ENCODE measurements around the gene ZNF853.

DNA sequence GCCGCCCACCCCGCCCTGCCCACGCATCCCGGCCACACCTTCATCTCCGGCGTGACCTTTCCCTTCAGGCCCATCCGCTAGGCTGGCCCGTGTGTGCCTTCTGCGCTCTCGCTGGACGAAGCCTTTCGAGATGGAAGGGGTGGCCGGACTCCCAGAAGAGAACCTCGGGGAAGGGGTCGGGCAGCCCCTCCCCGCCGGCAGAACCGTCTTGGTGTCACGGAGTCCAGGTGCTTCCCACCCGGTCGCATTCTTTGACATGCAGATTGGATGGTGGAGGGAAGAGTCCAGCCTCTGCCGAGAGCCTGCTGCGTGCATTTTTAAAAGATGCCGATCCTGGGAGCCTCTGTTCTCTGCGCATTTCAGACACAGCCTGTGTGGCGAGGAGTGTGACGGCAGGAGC lies 7.3 kb upstream of the ZNF853 start:
- TF ChIP-seq, protein P1, sequence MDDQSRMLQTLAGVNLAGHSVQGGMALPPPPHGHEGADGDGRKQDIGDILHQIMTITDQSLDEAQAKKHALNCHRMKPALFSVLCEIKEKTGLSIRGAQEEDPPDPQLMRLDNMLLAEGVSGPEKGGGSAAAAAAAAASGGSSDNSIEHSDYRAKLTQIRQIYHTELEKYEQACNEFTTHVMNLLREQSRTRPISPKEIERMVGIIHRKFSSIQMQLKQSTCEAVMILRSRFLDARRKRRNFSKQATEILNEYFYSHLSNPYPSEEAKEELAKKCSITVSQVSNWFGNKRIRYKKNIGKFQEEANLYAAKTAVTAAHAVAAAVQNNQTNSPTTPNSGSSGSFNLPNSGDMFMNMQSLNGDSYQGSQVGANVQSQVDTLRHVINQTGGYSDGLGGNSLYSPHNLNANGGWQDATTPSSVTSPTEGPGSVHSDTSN (IDR thresholded peaks at IDR 0.05; ENCODE audit: insufficient replicate concordance, low read depth, low read length), result no peak
- TF ChIP-seq, protein P2, sequence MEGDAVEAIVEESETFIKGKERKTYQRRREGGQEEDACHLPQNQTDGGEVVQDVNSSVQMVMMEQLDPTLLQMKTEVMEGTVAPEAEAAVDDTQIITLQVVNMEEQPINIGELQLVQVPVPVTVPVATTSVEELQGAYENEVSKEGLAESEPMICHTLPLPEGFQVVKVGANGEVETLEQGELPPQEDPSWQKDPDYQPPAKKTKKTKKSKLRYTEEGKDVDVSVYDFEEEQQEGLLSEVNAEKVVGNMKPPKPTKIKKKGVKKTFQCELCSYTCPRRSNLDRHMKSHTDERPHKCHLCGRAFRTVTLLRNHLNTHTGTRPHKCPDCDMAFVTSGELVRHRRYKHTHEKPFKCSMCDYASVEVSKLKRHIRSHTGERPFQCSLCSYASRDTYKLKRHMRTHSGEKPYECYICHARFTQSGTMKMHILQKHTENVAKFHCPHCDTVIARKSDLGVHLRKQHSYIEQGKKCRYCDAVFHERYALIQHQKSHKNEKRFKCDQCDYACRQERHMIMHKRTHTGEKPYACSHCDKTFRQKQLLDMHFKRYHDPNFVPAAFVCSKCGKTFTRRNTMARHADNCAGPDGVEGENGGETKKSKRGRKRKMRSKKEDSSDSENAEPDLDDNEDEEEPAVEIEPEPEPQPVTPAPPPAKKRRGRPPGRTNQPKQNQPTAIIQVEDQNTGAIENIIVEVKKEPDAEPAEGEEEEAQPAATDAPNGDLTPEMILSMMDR (IDR thresholded peaks at IDR 0.05 in 2 of 3, conservative IDR thresholded peaks at IDR 0.05 in 1 of 3; ENCODE audit: control insufficient read depth in 2 of 3, extremely low read depth in 1 of 3, insufficient read depth in 1 of 3, low read depth in 3 of 3, low read length in 3 of 3), result no peak
- no peak for TF ChIP-seq SREBF2 (IDR thresholded peaks at IDR 0.05; ENCODE audit: low read length)
- TF ChIP-seq EZH2 (IDR thresholded peaks at IDR 0.05; ENCODE audit: borderline replicate concordance, control insufficient read depth, low read depth, low read length), result no peak
- TF ChIP-seq SIN3A (IDR thresholded peaks at IDR 0.05; ENCODE audit: low read depth, low read length), result no peak
- TF ChIP-seq CHD2 (IDR thresholded peaks at IDR 0.05; ENCODE audit: borderline replicate concordance, low read depth, low read length), result no peak
- TF ChIP-seq POLR2AphosphoS5 (IDR thresholded peaks at IDR 0.05; ENCODE audit: low read length), result no peak
- no peak for TF ChIP-seq SMAD1 (IDR thresholded peaks at IDR 0.05; ENCODE audit: low read depth, partially characterized antibody)
- no peak for TF ChIP-seq TCF3 (IDR thresholded peaks at IDR 0.05; ENCODE audit: borderline replicate concordance, insufficient read depth, low read depth, low read length)
- TF ChIP-seq EP300 (IDR thresholded peaks at IDR 0.05; ENCODE audit: borderline replicate concordance in 1 of 2, control insufficient read depth in 1 of 2, low read depth in 2 of 2, low read length in 2 of 2), result no peak
- no peak for TF ChIP-seq RAD21 (IDR thresholded peaks at IDR 0.05; ENCODE audit: insufficient read depth, low read depth, low read length)
- no peak for TF ChIP-seq JUND (IDR thresholded peaks at IDR 0.05; ENCODE audit: low read depth, low read length)
- no peak for TF ChIP-seq YY1 (IDR thresholded peaks at IDR 0.05; ENCODE audit: low read depth, low read length)
